Nephron progenitor cell (in vitro differentiated cells): ENCODE measurements around the gene COL5A2.

Experiments
- DNase-seq: peaks from one replicate; pipeline ENCODE4 v3.0.0; 2021
- H3K27ac Mint-ChIP-seq: 2 replicates; pipeline ENCODE4 v1.8.0; 2021; ENCODE audit warnings: mild to moderate bottlenecking, moderate library complexity, mixed read lengths
- H3K27me3 Mint-ChIP-seq: 2 replicates; pipeline ENCODE4 v1.8.0; 2021; ENCODE audit warnings: mild to moderate bottlenecking, low read depth, mixed read lengths; ENCODE audit not compliant: poor library complexity
- H3K36me3 Mint-ChIP-seq: 2 replicates; pipeline ENCODE4 v1.8.0; 2021; ENCODE audit warnings: low read depth, mixed read lengths
- H3K4me1 Mint-ChIP-seq: 2 replicates; pipeline ENCODE4 v1.8.0; 2021; ENCODE audit warnings: mixed read lengths
- H3K4me3 Mint-ChIP-seq: 2 replicates; pipeline ENCODE4 v1.8.0; 2021; ENCODE audit warnings: mild to moderate bottlenecking, moderate library complexity, mixed read lengths
- H3K9me3 Mint-ChIP-seq: 2 replicates; pipeline ENCODE4 v1.8.0; 2021; ENCODE audit warnings: mild to moderate bottlenecking, moderate library complexity, mixed read lengths
- CTCF ChIP-seq: fragments of 200-600 bp; sonication (generic); IDR thresholded peaks from 2 replicates; pipeline ENCODE4 v1.5.0; 2021; ENCODE audit warnings: antibody characterized with exemption

The COL5A2 gene

GRCh38 chr2:189024901-189025618 is 154.5 kb downstream of the COL5A2 start:
- peak; percentile 48 for TF ChIP-seq CTCF
- no peak for DNase-seq

GRCh38 chr2:189022492-189022891 is 157.1 kb downstream of the COL5A2 start:
- no peaks in the 10 kb centered on the region for H3K36me3 Mint-ChIP-seq
- TF ChIP-seq CTCF: no peak
- no peaks in the 10 kb centered on the region for H3K9me3 Mint-ChIP-seq
- no peaks in the 10 kb centered on the region for H3K27me3 Mint-ChIP-seq
- H3K27ac Mint-ChIP-seq: no peak overlapping the region
- no peaks in the 10 kb centered on the region for H3K4me1 Mint-ChIP-seq
- no peak overlapping the region for H3K4me3 Mint-ChIP-seq
- DNase-seq: no peak

More at GRCh38 chr2:189024901-189025618, 154.5 kb downstream of the COL5A2 start:
- no peaks in the 10 kb centered on the region for H3K9me3 Mint-ChIP-seq
- no peaks in the 10 kb centered on the region for H3K27me3 Mint-ChIP-seq
- no peak overlapping the region for H3K4me3 Mint-ChIP-seq
- H3K36me3 Mint-ChIP-seq: no peaks in the 10 kb centered on the region
- no peak overlapping the region for H3K27ac Mint-ChIP-seq
- H3K4me1 Mint-ChIP-seq: no peaks in the 10 kb centered on the region

- H3K27ac Mint-ChIP-seq: no peak overlapping the region
- no peak overlapping the region for H3K4me3 Mint-ChIP-seq
- no peak for DNase-seq
- no peaks in the 10 kb centered on the region for H3K4me1 Mint-ChIP-seq
- H3K9me3 Mint-ChIP-seq: no peaks in the 10 kb centered on the region
- no peak for TF ChIP-seq CTCF
- no peaks in the 10 kb centered on the region for H3K36me3 Mint-ChIP-seq
- no peaks in the 10 kb centered on the region for H3K27me3 Mint-ChIP-seq
Measured at GRCh38 chr2:189022053-189022481, 157.5 kb downstream of the COL5A2 start.

GRCh38 chr2:189020179-189020578 is 159.4 kb downstream of the COL5A2 start:
- H3K9me3 Mint-ChIP-seq: no peaks in the 10 kb centered on the region
- H3K4me3 Mint-ChIP-seq: no peak overlapping the region
- no peaks in the 10 kb centered on the region for H3K4me1 Mint-ChIP-seq
- no peaks in the 10 kb centered on the region for H3K36me3 Mint-ChIP-seq
- no peaks in the 10 kb centered on the region for H3K27me3 Mint-ChIP-seq
- H3K27ac Mint-ChIP-seq: no peak overlapping the region
- TF ChIP-seq CTCF: no peak
- DNase-seq: no peak

- no peaks in the 10 kb centered on the region for H3K27me3 Mint-ChIP-seq
- no peaks in the 10 kb centered on the region for H3K36me3 Mint-ChIP-seq
- no peak for TF ChIP-seq CTCF
- no peaks in the 10 kb centered on the region for H3K4me1 Mint-ChIP-seq
- no peak for DNase-seq
- H3K27ac Mint-ChIP-seq: no peak overlapping the region
- H3K4me3 Mint-ChIP-seq: no peak overlapping the region
- no peaks in the 10 kb centered on the region for H3K9me3 Mint-ChIP-seq
Measured at GRCh38 chr2:189018631-189019030, 160.9 kb downstream of the COL5A2 start.

GRCh38 chr2:189016311-189016861 is 163.2 kb downstream of the COL5A2 start:
- H3K27ac Mint-ChIP-seq: no peak overlapping the region
- no peaks in the 10 kb centered on the region for H3K9me3 Mint-ChIP-seq
- TF ChIP-seq CTCF: no peak

More at GRCh38 chr2:189016311-189016861, 163.2 kb downstream of the COL5A2 start:
- Mint-ChIP-seq H3K27me3 (no peaks in the 10 kb centered on the region), H3K36me3 (no peaks in the 10 kb centered on the region), H3K4me3 (no peak overlapping the region), H3K4me1 (no peaks in the 10 kb centered on the region)
- DNase-seq: no peak
